Astrocyte (in vitro differentiated cells and primary cell): ENCODE results near the gene NR5A1.

Source experiments
- EZH2 ChIP-seq: IDR thresholded peaks from 2 replicates; pipeline ENCODE4 v1.6.1; 2012; ENCODE audit warnings: mild to moderate bottlenecking, low read length, inconsistent platforms; ENCODE audit not compliant: insufficient read depth
- TF ChIP-seq, protein P1 (sequence below): IDR thresholded peaks from 2 replicates; pipeline ENCODE4 v1.5.1; 2011; ENCODE audit warnings: low read depth, mild to moderate bottlenecking, inconsistent platforms, low read length, moderate library complexity; ENCODE audit not compliant: insufficient read depth

GRCh38 chr9:124447297-124447661 is 59.9 kb downstream of the NR5A1 start:
- TF ChIP-seq, protein P1, sequence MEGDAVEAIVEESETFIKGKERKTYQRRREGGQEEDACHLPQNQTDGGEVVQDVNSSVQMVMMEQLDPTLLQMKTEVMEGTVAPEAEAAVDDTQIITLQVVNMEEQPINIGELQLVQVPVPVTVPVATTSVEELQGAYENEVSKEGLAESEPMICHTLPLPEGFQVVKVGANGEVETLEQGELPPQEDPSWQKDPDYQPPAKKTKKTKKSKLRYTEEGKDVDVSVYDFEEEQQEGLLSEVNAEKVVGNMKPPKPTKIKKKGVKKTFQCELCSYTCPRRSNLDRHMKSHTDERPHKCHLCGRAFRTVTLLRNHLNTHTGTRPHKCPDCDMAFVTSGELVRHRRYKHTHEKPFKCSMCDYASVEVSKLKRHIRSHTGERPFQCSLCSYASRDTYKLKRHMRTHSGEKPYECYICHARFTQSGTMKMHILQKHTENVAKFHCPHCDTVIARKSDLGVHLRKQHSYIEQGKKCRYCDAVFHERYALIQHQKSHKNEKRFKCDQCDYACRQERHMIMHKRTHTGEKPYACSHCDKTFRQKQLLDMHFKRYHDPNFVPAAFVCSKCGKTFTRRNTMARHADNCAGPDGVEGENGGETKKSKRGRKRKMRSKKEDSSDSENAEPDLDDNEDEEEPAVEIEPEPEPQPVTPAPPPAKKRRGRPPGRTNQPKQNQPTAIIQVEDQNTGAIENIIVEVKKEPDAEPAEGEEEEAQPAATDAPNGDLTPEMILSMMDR, result no peak
- TF ChIP-seq EZH2, result no peak
